A549 (cell line): ENCODE results near the gene BEX3.

ENCODE experiments used
- BCL3 ChIP-seq: fragments of >200 bp; sonication (Bioruptor Twin); formaldehyde crosslinking; IDR thresholded peaks from 3 replicates; pipeline ENCODE4 v1.6.1; 2016
- CBX8 ChIP-seq: fragments of 200-600 bp; sonication (generic); IDR thresholded peaks from 2 replicates; pipeline ENCODE4 v1.6.1; 2016
- CEBPB ChIP-seq, 2 experiments: fragments of >200 bp in 1 of 2; sonication (Bioruptor Twin) in 1 of 2; formaldehyde crosslinking in 1 of 2; IDR thresholded peaks; 2 replicates each; pipeline ENCODE4 v1.6.1; 2012 to 2016
- CHD2 ChIP-seq: fragments of 150-350 bp; IDR thresholded peaks from 2 replicates; pipeline ENCODE4 v1.6.1; 2014; ENCODE audit warnings: low read length; ENCODE audit not compliant: partially characterized antibody
- CTCF ChIP-seq: fragments of >200 bp; sonication (Bioruptor Twin); formaldehyde crosslinking; IDR thresholded peaks from 3 replicates; pipeline ENCODE4 v1.5.1; 2016
- JUN ChIP-seq, 2 experiments: fragments of >200 bp; sonication (Bioruptor Twin); formaldehyde crosslinking; IDR thresholded peaks; 2 replicates in 1 of 2; 3 replicates in 1 of 2; pipeline ENCODE4 v1.6.1; 2016 to 2017
- MAX ChIP-seq: IDR thresholded peaks from 2 replicates; pipeline ENCODE4 v1.6.1; 2012
- NFE2L2 ChIP-seq: fragments of 150-350 bp; conservative IDR thresholded peaks from 2 replicates; pipeline ENCODE4 v1.6.1; 2014; ENCODE audit warnings: low read length
- NR3C1 ChIP-seq: fragments of >200 bp; sonication (Bioruptor Twin); formaldehyde crosslinking; IDR thresholded peaks from 3 replicates; pipeline ENCODE4 v1.6.1; 2017
- PBX3 ChIP-seq: IDR thresholded peaks from 2 replicates; pipeline ENCODE4 v1.6.1; 2012
- POLR2A ChIP-seq: IDR thresholded peaks from 2 replicates; pipeline ENCODE4 v1.6.1; 2012; ENCODE audit warnings: mild to moderate bottlenecking, low read length
- USF2 ChIP-seq: fragments of 450-650 bp; IDR thresholded peaks from 2 replicates; pipeline ENCODE4 v1.6.1; 2014; ENCODE audit warnings: antibody characterized with exemption

- no peak for TF ChIP-seq CTCF
- no peak for TF ChIP-seq JUN (IDR thresholded peaks at IDR 0.05)
- no peak for TF ChIP-seq NR3C1
- TF ChIP-seq CEBPB (IDR thresholded peaks at IDR 0.05): no peak
- no peak for TF ChIP-seq USF2
- TF ChIP-seq CBX8: no peak
- no peak for TF ChIP-seq POLR2A
- no peak for TF ChIP-seq MAX
- no peak for TF ChIP-seq PBX3
- no peak for TF ChIP-seq NFE2L2
- TF ChIP-seq BCL3: no peak
- no peak for TF ChIP-seq CHD2
Measured at GRCh38 chrX:103373581-103373980, 2.8 kb upstream of the BEX3 start.
